HCT116 (cell line): ENCODE results near the gene GPHN. TPM values are rescaled to one million over a fixed set of nuclear protein-coding genes. Genes with fewer than 3 reads are reported as not detected.

ENCODE experiments used
- ATAC-seq: fragments of 200-7000 bp; cut with Tn5 transposase; 2 replicates; pipeline ENCODE4 v1.9.1; 2020; ENCODE audit warnings: mild to moderate bottlenecking, moderate library complexity
- BruUV-seq: library from RNA; stranded (reverse); fragments of 400-500 nt; replicated peaks from 2 replicates; lab custom pipeline; 2021; lab: Mats Ljungman, UMichigan
- CTCF ChIA-PET: fragments of 300-600 bp; sonication (Branson Sonifier 250); formaldehyde crosslinking; loops from one replicate; lab custom pipeline; 2021; ENCODE audit warnings: antibody characterized with exemption; lab: Charles Lee
- POLR2A ChIA-PET: fragments of 300-600, 350-600 bp; sonication (Branson Sonifier 250); formaldehyde crosslinking; loops from one replicate; lab custom pipeline; 2021; ENCODE audit warnings: antibody characterized with exemption; lab: Charles Lee
- RAD21 ChIA-PET, 2 experiments: fragments of 300-600 bp; sonication (Branson Sonifier 250); formaldehyde crosslinking; loops; one replicate each; lab custom pipeline; 2023; ENCODE audit warnings: low total read pairs in 2 of 2; ENCODE audit not compliant: uncharacterized antibody in 2 of 2, unreplicated experiment in 2 of 2, low non-redundant PET in 1 of 2; lab: Charles Lee
- DNase-seq: peaks from one replicate; pipeline ENCODE4 v3.0.0-alpha.2; 2010; ENCODE audit warnings: low read depth, low spot score
- H2AFZ ChIP-seq: fragments of 200-600 bp; shearing (Covaris generic), sonication (generic); 2 replicates; pipeline ENCODE4 v1.6.1; 2017; ENCODE audit warnings: low read depth, mixed run types, mixed read lengths, antibody characterized with exemption, low read length; ENCODE audit not compliant: poor library complexity, severe bottlenecking
- H3K27ac ChIP-seq: 2 replicates; pipeline ENCODE4 v1.5.1; 2012; ENCODE audit warnings: low read depth, low read length
- H3K27me3 ChIP-seq: fragments of 200-600 bp; sonication (generic); 2 replicates; pipeline ENCODE4 v1.6.1; 2016; ENCODE audit warnings: mixed run types, low read length, mixed read lengths; ENCODE audit not compliant: insufficient read depth
- H3K36me3 ChIP-seq, 2 experiments: fragments of 200-500 bp in 1 of 2; fragments of 200-600 bp in 1 of 2; sonication (Bioruptor generic) in 1 of 2; sonication (generic) in 1 of 2; 2 replicates each; pipeline versions ENCODE4 v1.5.1 to v1.6.1; 2014 to 2016; ENCODE audit warnings: low read length in 2 of 2, inconsistent platforms in 1 of 2, mixed read lengths in 1 of 2, mixed run types in 1 of 2; ENCODE audit not compliant: insufficient read depth in 2 of 2, control insufficient read depth in 1 of 2
- H3K4me1 ChIP-seq, 2 experiments: fragments of 200-600 bp in 1 of 2; sonication (generic) in 1 of 2; 2 replicates each; pipeline versions ENCODE4 v1.5.1 to v1.6.1; 2012 to 2017; ENCODE audit warnings: low read length in 2 of 2, inconsistent platforms in 1 of 2, mild to moderate bottlenecking in 1 of 2, mixed read lengths in 1 of 2, mixed run types in 1 of 2, moderate library complexity in 1 of 2; ENCODE audit not compliant: insufficient read depth in 2 of 2, control insufficient read depth in 1 of 2
- H3K4me2 ChIP-seq: fragments of 200-600 bp; sonication (generic); 2 replicates; pipeline ENCODE4 v1.6.1; 2017; ENCODE audit warnings: mixed run types, low read length, mixed read lengths
- H3K4me3 ChIP-seq, 2 experiments: fragments of 200-600 bp in 1 of 2; sonication (generic) in 1 of 2; replicated peaks in 1 of 2; 2 replicates each; pipeline ENCODE4 v1.5.1; 2011 to 2016; ENCODE audit warnings: low read length in 2 of 2, control low read depth in 1 of 2, low read depth in 1 of 2, mild to moderate bottlenecking in 1 of 2, mixed read lengths in 1 of 2, mixed run types in 1 of 2
- H3K79me2 ChIP-seq: fragments of 200-600 bp; sonication (generic); 2 replicates; pipeline ENCODE4 v1.6.1; 2017; ENCODE audit warnings: mild to moderate bottlenecking, mixed run types, low read length, moderate library complexity, mixed read lengths; ENCODE audit not compliant: insufficient read depth
- H3K9ac ChIP-seq: fragments of 200-600 bp; sonication (generic); 2 replicates; pipeline ENCODE4 v1.6.1; 2016; ENCODE audit warnings: low read length, mixed read lengths
- H3K9me2 ChIP-seq: fragments of 200-600 bp; sonication (generic), shearing (Covaris generic); 2 replicates; pipeline ENCODE4 v1.6.1; 2017; ENCODE audit warnings: mixed run types, mild to moderate bottlenecking, moderate library complexity; ENCODE audit not compliant: insufficient read depth
- H3K9me3 ChIP-seq, 2 experiments: fragments of 200-500 bp in 1 of 2; fragments of 200-600 bp in 1 of 2; sonication (Bioruptor generic) in 1 of 2; sonication (generic) in 1 of 2; 2 replicates each; pipeline ENCODE4 v1.6.1; 2014 to 2017; ENCODE audit warnings: low read length in 2 of 2, mixed read lengths in 2 of 2, inconsistent platforms in 1 of 2, low read depth in 1 of 2, mild to moderate bottlenecking in 1 of 2, mixed run types in 1 of 2, moderate library complexity in 1 of 2; ENCODE audit not compliant: control insufficient read depth in 1 of 2, insufficient read depth in 1 of 2
- H4K20me1 ChIP-seq: fragments of 200-600 bp; sonication (generic), shearing (Covaris generic); 2 replicates; pipeline ENCODE4 v1.6.1; 2017; ENCODE audit warnings: mixed run types, mild to moderate bottlenecking, moderate library complexity; ENCODE audit not compliant: insufficient read depth
- ELF1 ChIP-seq: IDR thresholded peaks from 2 replicates; pipeline ENCODE4 v1.6.1; 2012; ENCODE audit warnings: low read depth, borderline replicate concordance
- EZH2 ChIP-seq: fragments of 200-600 bp; sonication (generic); IDR thresholded peaks from 2 replicates; pipeline ENCODE4 v1.6.1; 2017; ENCODE audit warnings: antibody characterized with exemption, mixed run types
- EZH2phosphoT487 ChIP-seq: fragments of 200-600 bp; IDR thresholded peaks from 2 replicates; pipeline ENCODE4 v1.6.1; 2018; ENCODE audit warnings: antibody characterized with exemption, borderline replicate concordance
- FOSL1 ChIP-seq: IDR thresholded peaks from 2 replicates; pipeline ENCODE4 v1.6.1; 2012; ENCODE audit warnings: low read depth
- JUND ChIP-seq: IDR thresholded peaks from 2 replicates; pipeline ENCODE4 v1.6.1; 2012
- POLR2A ChIP-seq: IDR thresholded peaks from 2 replicates; pipeline ENCODE4 v1.7.0; 2011; ENCODE audit warnings: borderline replicate concordance; ENCODE audit not compliant: insufficient read depth, insufficient read length; ENCODE audit errors: extremely low read depth
- POLR2AphosphoS5 ChIP-seq: IDR thresholded peaks from 2 replicates; pipeline ENCODE4 v1.6.1; 2011; ENCODE audit warnings: mild to moderate bottlenecking, low read depth, low read length, moderate library complexity
- SIN3A ChIP-seq: IDR thresholded peaks from 2 replicates; pipeline ENCODE4 v1.6.1; 2012; ENCODE audit warnings: low read depth
- SP1 ChIP-seq: IDR thresholded peaks from 2 replicates; pipeline ENCODE4 v1.6.1; 2012; ENCODE audit warnings: low read depth
- SRF ChIP-seq: IDR thresholded peaks from 2 replicates; pipeline ENCODE4 v1.6.1; 2012; ENCODE audit warnings: low read depth
- YY1 ChIP-seq: IDR thresholded peaks from 2 replicates; pipeline ENCODE4 v1.6.1; 2011; ENCODE audit warnings: low read length, low read depth, moderate library complexity, mild to moderate bottlenecking; ENCODE audit not compliant: insufficient replicate concordance; ENCODE audit errors: extremely low read depth
- ZFX ChIP-seq: fragments of 450-650 bp; IDR thresholded peaks from 2 replicates; pipeline ENCODE4 v1.6.1; 2017
- ZNF274 ChIP-seq: fragments of 200-500 bp; sonication (Bioruptor generic); IDR thresholded peaks from 2 replicates; pipeline ENCODE4 v1.6.1; 2014; ENCODE audit warnings: mild to moderate bottlenecking, low read depth, low read length, inconsistent platforms
- intact Hi-C: fragments of 100-400 bp; cut with micrococcal nuclease; formaldehyde crosslinking; loops from 2 replicates; pipeline ENCODE4 v1.10.0; 2022
- total RNA-seq: library from RNA; stranded (reverse); gene quantifications from one replicate; pipeline ENCODE4 v1.2.1, GENCODE V29; 2021; ENCODE audit not compliant: unreplicated experiment
- TF ChIP-seq, protein P1 (sequence below): IDR thresholded peaks from 2 replicates; pipeline ENCODE4 v1.6.1; 2012
- TF ChIP-seq, protein P2 (sequence below): IDR thresholded peaks from 2 replicates; pipeline ENCODE4 v1.6.1; 2012
- TF ChIP-seq, protein P3 (sequence below): IDR thresholded peaks from 2 replicates; pipeline ENCODE4 v1.6.1; 2012; ENCODE audit warnings: low read depth
- TF ChIP-seq, protein P4 (sequence below), 3 experiments: fragments of 200-600 bp in 1 of 3; sonication (generic) in 1 of 3; IDR thresholded peaks in 2 of 3; conservative IDR thresholded peaks in 1 of 3; 2 replicates each; pipeline ENCODE4 v1.5.1; 2012 to 2017; ENCODE audit warnings: low read depth in 2 of 3, low read length in 2 of 3, antibody characterized with exemption in 1 of 3, borderline replicate concordance in 1 of 3, control low read depth in 1 of 3, mild to moderate bottlenecking in 1 of 3, mixed read lengths in 1 of 3, mixed run types in 1 of 3, moderate library complexity in 1 of 3; ENCODE audit not compliant: insufficient read depth in 1 of 3
- TF ChIP-seq, protein P5 (sequence below): IDR thresholded peaks from 2 replicates; pipeline ENCODE4 v1.6.1; 2011; ENCODE audit warnings: mild to moderate bottlenecking, low read length, moderate library complexity; ENCODE audit not compliant: insufficient replicate concordance; ENCODE audit errors: extremely low read depth

GPHN gene
- total RNA-seq, 1 experiment from 2014 or later: 43.8 TPM

DNA sequence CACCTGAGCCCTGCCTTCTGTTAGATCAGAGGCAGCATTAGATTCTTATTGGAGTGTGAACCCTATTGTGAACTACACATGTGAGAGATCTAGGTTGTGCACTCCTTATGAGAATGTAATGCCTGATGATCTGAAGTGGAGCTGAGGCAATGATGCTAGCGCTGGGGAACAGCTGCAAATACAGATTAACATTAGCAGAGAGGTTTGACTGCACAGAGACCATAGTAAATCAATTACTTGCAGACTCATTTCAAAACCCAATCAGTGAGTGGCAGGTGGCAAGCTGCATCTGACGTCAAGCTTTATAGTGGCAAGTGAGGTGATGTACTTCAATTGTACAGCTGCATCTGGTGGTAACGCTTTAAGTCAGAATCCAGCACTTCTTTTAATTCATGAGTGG is 141.6 kb downstream of the GPHN start:
- Histone ChIP-seq H2AFZ (no peak overlapping the region), H4K20me1 (no peaks in the 10 kb centered on the region), H3K4me2 (no peak overlapping the region), H3K4me3 (no peak overlapping the region), H3K9ac (no peak overlapping the region), H3K27ac (no peak overlapping the region), H3K79me2 (peaks cover 46% of the 10 kb centered on the region), H3K4me1 (no peaks in the 10 kb centered on the region), H3K27me3 (no peaks in the 10 kb centered on the region), H3K9me3 (no peaks in the 10 kb centered on the region), H3K9me2 (no peaks in the 10 kb centered on the region), H3K36me3 (no peaks in the 10 kb centered on the region)
- ChIA-PET CTCF (no interaction called here), RAD21 (interaction anchor here in 1 of 2 experiments (0.7 kb wide), 1 partner anchor 907 kb away, joined by 3 read pairs; no protein-coding TSS in a partner anchor), POLR2A (no interaction called here)
- ATAC-seq: no peak
- DNase-seq: no peak
- intact Hi-C loops: no loop called here
- no TSS peak for BruUV-seq
- TF ChIP-seq ELF1 (no peak), EZH2 (no peak), FOSL1 (no peak), EZH2phosphoT487 (no peak), POLR2AphosphoS5 (no peak), ZNF274 (no peak), POLR2A (no peak), JUND (no peak), SP1 (no peak), SRF (no peak), YY1 (no peak), SIN3A (no peak), ZFX (no peak)
- TF ChIP-seq, protein P1, sequence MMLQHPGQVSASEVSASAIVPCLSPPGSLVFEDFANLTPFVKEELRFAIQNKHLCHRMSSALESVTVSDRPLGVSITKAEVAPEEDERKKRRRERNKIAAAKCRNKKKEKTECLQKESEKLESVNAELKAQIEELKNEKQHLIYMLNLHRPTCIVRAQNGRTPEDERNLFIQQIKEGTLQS: no peak
- TF ChIP-seq, protein P2, sequence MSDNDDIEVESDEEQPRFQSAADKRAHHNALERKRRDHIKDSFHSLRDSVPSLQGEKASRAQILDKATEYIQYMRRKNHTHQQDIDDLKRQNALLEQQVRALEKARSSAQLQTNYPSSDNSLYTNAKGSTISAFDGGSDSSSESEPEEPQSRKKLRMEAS: no peak
- TF ChIP-seq, protein P3, sequence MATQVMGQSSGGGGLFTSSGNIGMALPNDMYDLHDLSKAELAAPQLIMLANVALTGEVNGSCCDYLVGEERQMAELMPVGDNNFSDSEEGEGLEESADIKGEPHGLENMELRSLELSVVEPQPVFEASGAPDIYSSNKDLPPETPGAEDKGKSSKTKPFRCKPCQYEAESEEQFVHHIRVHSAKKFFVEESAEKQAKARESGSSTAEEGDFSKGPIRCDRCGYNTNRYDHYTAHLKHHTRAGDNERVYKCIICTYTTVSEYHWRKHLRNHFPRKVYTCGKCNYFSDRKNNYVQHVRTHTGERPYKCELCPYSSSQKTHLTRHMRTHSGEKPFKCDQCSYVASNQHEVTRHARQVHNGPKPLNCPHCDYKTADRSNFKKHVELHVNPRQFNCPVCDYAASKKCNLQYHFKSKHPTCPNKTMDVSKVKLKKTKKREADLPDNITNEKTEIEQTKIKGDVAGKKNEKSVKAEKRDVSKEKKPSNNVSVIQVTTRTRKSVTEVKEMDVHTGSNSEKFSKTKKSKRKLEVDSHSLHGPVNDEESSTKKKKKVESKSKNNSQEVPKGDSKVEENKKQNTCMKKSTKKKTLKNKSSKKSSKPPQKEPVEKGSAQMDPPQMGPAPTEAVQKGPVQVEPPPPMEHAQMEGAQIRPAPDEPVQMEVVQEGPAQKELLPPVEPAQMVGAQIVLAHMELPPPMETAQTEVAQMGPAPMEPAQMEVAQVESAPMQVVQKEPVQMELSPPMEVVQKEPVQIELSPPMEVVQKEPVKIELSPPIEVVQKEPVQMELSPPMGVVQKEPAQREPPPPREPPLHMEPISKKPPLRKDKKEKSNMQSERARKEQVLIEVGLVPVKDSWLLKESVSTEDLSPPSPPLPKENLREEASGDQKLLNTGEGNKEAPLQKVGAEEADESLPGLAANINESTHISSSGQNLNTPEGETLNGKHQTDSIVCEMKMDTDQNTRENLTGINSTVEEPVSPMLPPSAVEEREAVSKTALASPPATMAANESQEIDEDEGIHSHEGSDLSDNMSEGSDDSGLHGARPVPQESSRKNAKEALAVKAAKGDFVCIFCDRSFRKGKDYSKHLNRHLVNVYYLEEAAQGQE: no peak
- TF ChIP-seq, protein P4, sequence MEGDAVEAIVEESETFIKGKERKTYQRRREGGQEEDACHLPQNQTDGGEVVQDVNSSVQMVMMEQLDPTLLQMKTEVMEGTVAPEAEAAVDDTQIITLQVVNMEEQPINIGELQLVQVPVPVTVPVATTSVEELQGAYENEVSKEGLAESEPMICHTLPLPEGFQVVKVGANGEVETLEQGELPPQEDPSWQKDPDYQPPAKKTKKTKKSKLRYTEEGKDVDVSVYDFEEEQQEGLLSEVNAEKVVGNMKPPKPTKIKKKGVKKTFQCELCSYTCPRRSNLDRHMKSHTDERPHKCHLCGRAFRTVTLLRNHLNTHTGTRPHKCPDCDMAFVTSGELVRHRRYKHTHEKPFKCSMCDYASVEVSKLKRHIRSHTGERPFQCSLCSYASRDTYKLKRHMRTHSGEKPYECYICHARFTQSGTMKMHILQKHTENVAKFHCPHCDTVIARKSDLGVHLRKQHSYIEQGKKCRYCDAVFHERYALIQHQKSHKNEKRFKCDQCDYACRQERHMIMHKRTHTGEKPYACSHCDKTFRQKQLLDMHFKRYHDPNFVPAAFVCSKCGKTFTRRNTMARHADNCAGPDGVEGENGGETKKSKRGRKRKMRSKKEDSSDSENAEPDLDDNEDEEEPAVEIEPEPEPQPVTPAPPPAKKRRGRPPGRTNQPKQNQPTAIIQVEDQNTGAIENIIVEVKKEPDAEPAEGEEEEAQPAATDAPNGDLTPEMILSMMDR (IDR thresholded peaks at IDR 0.05 in 2 of 3, conservative IDR thresholded peaks at IDR 0.05 in 1 of 3; ENCODE audit: borderline replicate concordance in 1 of 3, insufficient read depth in 1 of 3, low read depth in 2 of 3, low read length in 2 of 3): no peak
- TF ChIP-seq, protein P5, sequence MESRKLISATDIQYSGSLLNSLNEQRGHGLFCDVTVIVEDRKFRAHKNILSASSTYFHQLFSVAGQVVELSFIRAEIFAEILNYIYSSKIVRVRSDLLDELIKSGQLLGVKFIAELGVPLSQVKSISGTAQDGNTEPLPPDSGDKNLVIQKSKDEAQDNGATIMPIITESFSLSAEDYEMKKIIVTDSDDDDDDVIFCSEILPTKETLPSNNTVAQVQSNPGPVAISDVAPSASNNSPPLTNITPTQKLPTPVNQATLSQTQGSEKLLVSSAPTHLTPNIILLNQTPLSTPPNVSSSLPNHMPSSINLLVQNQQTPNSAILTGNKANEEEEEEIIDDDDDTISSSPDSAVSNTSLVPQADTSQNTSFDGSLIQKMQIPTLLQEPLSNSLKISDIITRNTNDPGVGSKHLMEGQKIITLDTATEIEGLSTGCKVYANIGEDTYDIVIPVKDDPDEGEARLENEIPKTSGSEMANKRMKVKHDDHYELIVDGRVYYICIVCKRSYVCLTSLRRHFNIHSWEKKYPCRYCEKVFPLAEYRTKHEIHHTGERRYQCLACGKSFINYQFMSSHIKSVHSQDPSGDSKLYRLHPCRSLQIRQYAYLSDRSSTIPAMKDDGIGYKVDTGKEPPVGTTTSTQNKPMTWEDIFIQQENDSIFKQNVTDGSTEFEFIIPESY: no peak
